Activated CD4-positive, alpha-beta T cell treated with anti-CD3 and anti-CD28 coated beads, Interleukin-2, amount 10 ng/mL, durations not matched to agents 24 days and 14 days (primary cell): ENCODE measurements around the gene SLC27A5. TPM values are rescaled to one million over a fixed set of nuclear protein-coding genes. Genes with fewer than 3 reads are reported as not detected.

Experiments
- DNase-seq: peaks from one replicate; pipeline ENCODE4 v3.0.0; 2022
- H3K27ac Mint-ChIP-seq: one replicate; pipeline ENCODE4 v1.8.0; 2022; ENCODE audit warnings: mild to moderate bottlenecking, mixed read lengths
- H3K27me3 Mint-ChIP-seq: one replicate; pipeline ENCODE4 v1.8.0; 2022; ENCODE audit warnings: mixed read lengths
- H3K36me3 Mint-ChIP-seq: one replicate; pipeline ENCODE4 v1.8.0; 2022; ENCODE audit warnings: low read depth, mild to moderate bottlenecking, mixed read lengths
- H3K4me1 Mint-ChIP-seq: one replicate; pipeline ENCODE4 v1.8.0; 2021; ENCODE audit warnings: mixed read lengths
- H3K4me3 Mint-ChIP-seq: one replicate; pipeline ENCODE4 v1.8.0; 2022; ENCODE audit warnings: mild to moderate bottlenecking, moderate library complexity, mixed read lengths
- H3K9me3 Mint-ChIP-seq: one replicate; pipeline ENCODE4 v1.8.0; 2021; ENCODE audit warnings: mixed read lengths
- intact Hi-C: fragments of 100-400 bp; cut with micrococcal nuclease; formaldehyde crosslinking; loops from one replicate; pipeline ENCODE4 v1.15.1; 2023
- total RNA-seq: library from RNA; stranded (reverse); gene quantifications from 2 replicates; pipeline ENCODE4 v1.2.3, GENCODE V29; 2022

SLC27A5 gene
- total RNA-seq, 1 donor from 2014 or later = 24.6 TPM

GRCh38 chr19:58521651-58522050 is 9.9 kb upstream of the SLC27A5 start:
- intact Hi-C loops = no loop called here
- no peak overlapping the region for H3K27ac Mint-ChIP-seq
- DNase-seq = no peak
- no peaks in the 10 kb centered on the region for H3K27me3 Mint-ChIP-seq
- H3K4me3 Mint-ChIP-seq = peak overlapping the region; percentile 9
- H3K9me3 Mint-ChIP-seq = no peaks in the 10 kb centered on the region
- peaks cover 13% of the 10 kb centered on the region for H3K36me3 Mint-ChIP-seq
- H3K4me1 Mint-ChIP-seq = peaks cover 25% of the 10 kb centered on the region

DNA sequence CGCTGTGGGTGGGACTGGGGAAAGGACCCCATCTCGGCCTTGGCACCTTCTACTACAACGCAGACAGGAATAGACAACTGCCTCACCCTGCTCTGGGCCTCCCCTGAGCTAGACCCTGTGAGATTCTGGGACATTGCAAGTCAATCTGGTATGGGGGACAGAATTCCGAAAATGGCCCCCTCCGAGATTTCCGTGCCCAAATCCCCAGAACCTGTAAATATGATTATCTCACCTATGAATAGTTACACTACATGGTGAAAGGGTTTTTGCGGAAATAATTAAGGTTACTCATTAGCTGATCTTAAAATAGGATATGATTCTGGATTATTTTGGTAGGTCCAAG is 8.4 kb upstream of the SLC27A5 start:
- Mint-ChIP-seq H3K27ac (peak overlapping the region; percentile 97), H3K36me3 (peaks cover 23% of the 10 kb centered on the region), H3K4me1 (peaks cover 34% of the 10 kb centered on the region), H3K4me3 (peak overlapping the region; percentile 93), H3K27me3 (no peaks in the 10 kb centered on the region), H3K9me3 (no peaks in the 10 kb centered on the region)
- intact Hi-C loops = no loop called here
- DNase-seq = no peak

GRCh38 chr19:58519355-58520256 is 7.8 kb upstream of the SLC27A5 start, which contains the start of gene ZBTB45:
TSS of gene ZBTB45 (minus strand) at chr19:58519810. CDS start at chr19:58517673, 2,137 bp downstream.
- no peaks in the 10 kb centered on the region for H3K9me3 Mint-ChIP-seq
- H3K27ac Mint-ChIP-seq = peak within 1 kb of the TSS; percentile 97
- peak; percentile 97 for DNase-seq
- peak within 1 kb of the TSS; percentile 93 for H3K4me3 Mint-ChIP-seq
- intact Hi-C loops = loop anchor here (1.0 to 5.0 kb wide), 9 partner anchors 25 to 602 kb away; partner anchors contain the start of genes MZF1, RPS5, TRIM28 and ZNF274
- H3K27me3 Mint-ChIP-seq = no peaks in the 10 kb centered on the region
- H3K36me3 Mint-ChIP-seq = peaks cover 25% of the 10 kb centered on the region
- peaks cover 37% of the 10 kb centered on the region for H3K4me1 Mint-ChIP-seq

DNA sequence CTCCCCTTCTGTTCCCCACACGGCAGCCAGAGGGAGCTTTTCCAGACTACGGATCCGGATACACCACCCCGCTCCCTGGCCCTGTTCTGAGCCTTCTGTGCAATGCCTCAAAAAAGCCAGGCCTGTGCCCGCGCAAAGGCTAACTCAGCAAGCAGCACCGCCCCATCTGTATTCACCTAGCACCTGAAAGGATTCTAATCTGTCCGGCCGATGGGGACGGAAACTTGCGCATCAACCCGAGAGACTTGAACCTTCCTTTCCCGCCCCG is 7.2 kb upstream of the SLC27A5 start:
- H3K4me3 Mint-ChIP-seq = peak overlapping the region; percentile 93
- peak overlapping the region; percentile 97 for H3K27ac Mint-ChIP-seq
- H3K4me1 Mint-ChIP-seq = peaks cover 40% of the 10 kb centered on the region
- intact Hi-C loops = loop anchor here (1.0 to 5.0 kb wide), 9 partner anchors 25 to 602 kb away; partner anchors contain the start of genes MZF1, RPS5, TRIM28 and ZNF274
- H3K36me3 Mint-ChIP-seq = peaks cover 29% of the 10 kb centered on the region
- H3K27me3 Mint-ChIP-seq = no peaks in the 10 kb centered on the region
- no peaks in the 10 kb centered on the region for H3K9me3 Mint-ChIP-seq
- peak; percentile 85 for DNase-seq

DNA sequence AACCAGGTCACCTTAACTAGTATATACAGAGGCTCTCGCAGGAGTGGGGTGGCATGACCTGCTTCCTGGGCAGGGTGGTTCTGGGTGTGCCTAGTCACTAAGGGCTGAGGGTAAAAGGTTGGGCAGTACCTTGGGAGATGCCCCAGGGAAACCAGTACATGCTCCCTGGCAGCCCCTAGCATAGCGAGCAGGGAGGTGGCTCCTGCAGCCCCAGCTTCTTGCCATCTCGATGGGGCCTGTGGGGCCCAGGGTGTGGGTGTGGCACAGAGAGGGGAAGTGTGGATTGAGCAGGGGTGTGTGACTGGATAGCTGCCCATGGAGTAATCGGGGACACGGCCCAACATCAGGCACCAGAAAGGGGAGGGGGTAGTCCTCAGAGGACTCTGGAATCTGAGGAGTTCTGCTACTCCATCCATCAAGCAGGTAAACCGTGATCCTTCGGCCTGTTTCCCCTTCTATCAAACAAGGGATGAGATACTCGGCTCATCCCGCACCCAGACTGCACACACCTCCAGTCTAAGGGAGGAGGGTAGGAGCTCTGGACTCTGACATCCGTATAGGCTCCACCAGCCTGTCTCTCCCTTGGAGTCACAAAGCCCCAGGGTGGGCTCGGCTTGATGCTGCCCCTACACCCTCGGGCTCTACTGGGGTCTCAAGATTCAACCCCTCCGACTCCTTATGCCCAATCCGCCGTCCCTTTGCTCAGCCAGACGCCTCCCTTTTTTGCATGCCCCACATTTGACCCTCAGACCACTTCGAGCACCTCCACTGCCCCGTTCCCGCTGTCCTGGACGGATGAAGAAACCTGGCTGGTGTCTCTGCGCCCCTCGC is 6.7 kb upstream of the SLC27A5 start:
- H3K4me1 Mint-ChIP-seq = peaks cover 42% of the 10 kb centered on the region
- no peaks in the 10 kb centered on the region for H3K27me3 Mint-ChIP-seq
- no peaks in the 10 kb centered on the region for H3K9me3 Mint-ChIP-seq
- H3K4me3 Mint-ChIP-seq = peak overlapping the region; percentile 93
- H3K27ac Mint-ChIP-seq = peak overlapping the region; percentile 97
- H3K36me3 Mint-ChIP-seq = peaks cover 30% of the 10 kb centered on the region
- peak; percentile 71 for DNase-seq
- intact Hi-C loops = loop anchor here (1.0 to 5.0 kb wide), 9 partner anchors 26 to 601 kb away; partner anchors contain the start of genes MZF1, RPS5, TRIM28 and ZNF274

DNA sequence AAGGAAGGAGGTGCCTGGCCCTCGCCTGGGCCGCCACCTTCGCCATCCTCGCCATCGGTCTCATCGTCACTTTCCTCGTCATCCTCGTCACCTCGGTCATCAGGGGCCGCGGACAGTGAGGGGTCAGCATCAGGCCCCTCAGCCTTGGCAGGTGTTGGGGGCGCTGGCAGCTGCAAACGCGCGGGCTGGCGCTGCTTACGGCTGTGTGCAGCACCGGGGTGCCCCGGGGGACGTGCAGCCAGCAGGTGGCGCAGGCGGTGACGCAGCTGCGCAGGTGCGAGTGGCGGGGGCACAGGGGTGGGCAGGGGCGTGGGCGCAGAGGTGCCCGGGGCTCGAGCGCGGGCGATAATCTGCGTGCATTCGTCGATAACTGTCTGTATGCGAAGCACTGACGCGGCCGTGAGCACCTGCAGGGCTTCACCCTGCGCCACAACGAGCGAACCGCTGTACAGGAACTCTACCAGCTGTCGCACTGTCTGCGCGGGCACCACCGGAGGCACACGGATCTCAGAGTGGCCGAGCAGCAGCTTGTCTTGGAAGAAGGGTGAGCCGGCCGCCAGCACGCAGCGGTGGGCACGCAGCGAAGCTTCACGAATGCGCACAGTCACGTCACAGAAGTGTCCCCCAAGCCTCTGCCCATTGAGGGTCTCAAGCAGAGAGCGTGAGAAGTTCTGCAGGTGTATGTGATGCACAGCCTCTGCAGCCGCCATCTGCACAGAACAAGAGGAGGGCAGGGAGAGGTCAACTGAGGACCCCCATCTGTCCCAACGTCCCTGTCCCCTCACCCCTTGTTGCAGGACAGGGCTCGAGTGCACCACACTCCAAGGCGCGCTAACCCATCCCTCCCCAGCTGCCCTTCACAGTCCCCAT is 5.4 kb upstream of the SLC27A5 start:
- H3K9me3 Mint-ChIP-seq = no peaks in the 10 kb centered on the region
- intact Hi-C loops = loop anchor here (5.0 kb wide), 1 partner anchor 600 kb away; the partner anchor contains the start of gene ZNF417
- H3K4me1 Mint-ChIP-seq = peaks cover 43% of the 10 kb centered on the region
- peak overlapping the region; percentile 93 for H3K4me3 Mint-ChIP-seq
- H3K36me3 Mint-ChIP-seq = peaks cover 30% of the 10 kb centered on the region
- no peak for DNase-seq
- peak overlapping the region; percentile 25 for H3K27ac Mint-ChIP-seq
- H3K27me3 Mint-ChIP-seq = no peaks in the 10 kb centered on the region

GRCh38 chr19:58516246-58516836 is 4.5 kb upstream of the SLC27A5 start:
- H3K27ac Mint-ChIP-seq = peak overlapping the region; percentile 65
- intact Hi-C loops = loop anchor here (5.0 kb wide), 1 partner anchor 599 kb away; the partner anchor contains the start of gene ZNF417

DNA sequence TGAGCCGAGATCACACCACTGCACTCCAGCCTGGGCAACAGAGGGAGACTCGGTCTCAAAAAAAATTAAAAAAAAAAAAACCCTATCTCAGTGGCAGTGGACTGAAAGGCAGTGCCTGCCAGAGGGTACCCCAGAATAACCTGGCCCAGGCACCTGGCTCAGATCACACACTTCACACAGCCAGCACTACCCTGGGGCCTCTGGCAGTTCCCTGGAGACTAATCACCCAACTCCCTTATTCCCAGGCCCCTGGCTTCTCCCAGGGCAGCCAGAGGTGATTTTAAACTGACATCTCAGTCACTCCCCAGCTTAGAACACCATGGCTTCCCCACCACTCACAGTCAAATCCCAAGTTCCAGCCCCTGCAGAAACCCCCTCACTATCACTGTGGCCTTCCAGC is 3.5 kb upstream of the SLC27A5 start:
- Mint-ChIP-seq H3K36me3 (peaks cover 30% of the 10 kb centered on the region), H3K27ac (peak overlapping the region; percentile 93), H3K4me1 (peaks cover 41% of the 10 kb centered on the region), H3K9me3 (no peaks in the 10 kb centered on the region), H3K4me3 (peak overlapping the region; percentile 91), H3K27me3 (no peaks in the 10 kb centered on the region)
- intact Hi-C loops = loop anchor here (5.0 kb wide), 1 partner anchor 598 kb away; the partner anchor contains the start of gene ZNF417
- no peak for DNase-seq

More at GRCh38 chr19:58516246-58516836, 4.5 kb upstream of the SLC27A5 start:
- H3K27me3 Mint-ChIP-seq = no peaks in the 10 kb centered on the region
- no peak for DNase-seq
- peak overlapping the region; percentile 91 for H3K4me3 Mint-ChIP-seq
- peaks cover 45% of the 10 kb centered on the region for H3K4me1 Mint-ChIP-seq
- H3K36me3 Mint-ChIP-seq = peaks cover 30% of the 10 kb centered on the region
- H3K9me3 Mint-ChIP-seq = no peaks in the 10 kb centered on the region

GRCh38 chr19:58514564-58515022 is 2.8 kb upstream of the SLC27A5 start:
- H3K27me3 Mint-ChIP-seq = no peaks in the 10 kb centered on the region
- intact Hi-C loops = loop anchor here (1.0 to 5.0 kb wide), 6 partner anchors 15 to 597 kb away; partner anchors contain the start of genes CHMP2A, ZNF417 and ZNF446
- H3K27ac Mint-ChIP-seq = peak overlapping the region; percentile 93
- DNase-seq = peak; percentile 68
- H3K9me3 Mint-ChIP-seq = no peaks in the 10 kb centered on the region
- peak overlapping the region; percentile 91 for H3K4me3 Mint-ChIP-seq
- peaks cover 29% of the 10 kb centered on the region for H3K36me3 Mint-ChIP-seq
- peaks cover 34% of the 10 kb centered on the region for H3K4me1 Mint-ChIP-seq

DNA sequence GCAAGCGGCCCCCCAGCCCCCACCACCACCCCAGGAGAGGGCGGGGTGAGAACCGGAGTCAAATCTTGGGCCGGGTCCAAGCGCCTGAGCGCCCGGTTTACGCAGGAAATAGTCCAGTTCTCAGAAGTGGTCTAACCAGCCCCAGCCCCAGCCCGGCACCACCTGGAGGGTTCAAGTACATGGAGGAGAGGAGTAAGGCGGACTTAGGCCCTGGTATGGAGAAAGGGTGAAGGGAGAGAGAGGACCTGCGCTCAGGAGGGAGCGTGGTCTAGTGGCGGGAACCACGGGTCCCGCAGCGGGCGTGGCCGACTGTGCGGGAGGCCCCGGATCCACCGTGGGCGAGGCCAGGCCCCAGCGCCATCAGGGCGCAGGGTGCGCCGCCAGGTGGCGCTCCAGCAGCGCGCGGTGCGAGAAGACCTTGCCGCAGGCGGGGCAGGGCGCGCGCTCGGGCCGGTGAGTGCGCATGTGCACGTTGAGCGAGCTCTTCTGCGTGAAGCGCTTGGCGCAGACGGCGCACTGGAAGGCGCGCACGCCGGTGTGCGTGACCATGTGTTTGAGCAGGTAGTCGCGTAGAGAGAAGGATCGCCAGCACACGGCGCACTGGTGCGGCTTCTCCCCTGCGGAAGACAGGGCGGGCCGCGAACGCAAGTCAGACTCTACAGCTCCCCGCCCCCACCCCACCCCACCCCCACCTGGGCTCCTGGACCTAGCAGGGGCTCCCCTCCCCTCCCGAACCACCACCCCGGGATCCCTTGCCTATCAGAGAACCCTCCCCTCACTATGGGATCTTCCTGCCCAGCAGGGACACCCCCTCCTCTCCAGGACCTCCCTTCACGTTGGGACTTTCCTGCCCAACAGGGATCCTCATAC is 2.1 kb upstream of the SLC27A5 start:
- H3K27ac Mint-ChIP-seq = peak overlapping the region; percentile 93
- H3K4me3 Mint-ChIP-seq = peak overlapping the region; percentile 91
- DNase-seq = peak; percentile 99
- peaks cover 32% of the 10 kb centered on the region for H3K4me1 Mint-ChIP-seq
- no peaks in the 10 kb centered on the region for H3K9me3 Mint-ChIP-seq
- intact Hi-C loops = loop anchor here (1.0 kb wide), 5 partner anchors 15 to 67 kb away; partner anchors contain the start of genes CHMP2A and ZNF446
- H3K27me3 Mint-ChIP-seq = no peaks in the 10 kb centered on the region
- peaks cover 23% of the 10 kb centered on the region for H3K36me3 Mint-ChIP-seq

GRCh38 chr19:58513213-58513693 is 1.5 kb upstream of the SLC27A5 start:
- H3K4me3 Mint-ChIP-seq = peak overlapping the region; percentile 91
- peak overlapping the region; percentile 93 for H3K27ac Mint-ChIP-seq
- intact Hi-C loops = no loop called here
- peak; percentile 68 for DNase-seq
- H3K9me3 Mint-ChIP-seq = no peaks in the 10 kb centered on the region
- H3K36me3 Mint-ChIP-seq = peaks cover 21% of the 10 kb centered on the region
- H3K27me3 Mint-ChIP-seq = no peaks in the 10 kb centered on the region
- peaks cover 27% of the 10 kb centered on the region for H3K4me1 Mint-ChIP-seq
